GM18517 (cell line): ENCODE measurements around the gene PPL.

Experiments
- ATAC-seq: cut with Tn5 transposase; IDR thresholded peaks from one replicate; pipeline ENCODE4 v1.9.1; 2021; ENCODE audit warnings: mild to moderate bottlenecking, moderate library complexity; ENCODE audit not compliant: unreplicated experiment

PPL gene

GRCh38 chr16:4892361-4893102 lies 44.4 kb downstream of the PPL start:
- no peak for ATAC-seq

GRCh38 chr16:4891886-4892216 lies 45.1 kb downstream of the PPL start:
- no peak for ATAC-seq

- no peak for ATAC-seq
Observed at GRCh38 chr16:4891097-4891885, 45.7 kb downstream of the PPL start.

GRCh38 chr16:4890686-4891085 lies 46.3 kb downstream of the PPL start:
- no peak for ATAC-seq

GRCh38 chr16:4890026-4890425 lies 46.9 kb downstream of the PPL start:
- ATAC-seq = no peak

- ATAC-seq = no peak
Observed at GRCh38 chr16:4888428-4889135, 48.4 kb downstream of the PPL start.

GRCh38 chr16:4886151-4886550 lies 50.8 kb downstream of the PPL start:
- ATAC-seq = no peak

GRCh38 chr16:4884972-4885874 lies 51.7 kb downstream of the PPL start:
- ATAC-seq = no peak

GRCh38 chr16:4884209-4884608 lies 52.7 kb downstream of the PPL start:
- no peak for ATAC-seq

- no peak for ATAC-seq
Observed at GRCh38 chr16:4883501-4883900, 53.4 kb downstream of the PPL start.

- no peak for ATAC-seq
Observed at GRCh38 chr16:4882633-4883285, 54.2 kb downstream of the PPL start.

GRCh38 chr16:4882000-4882632 lies 54.8 kb downstream of the PPL start:
- no peak for ATAC-seq

- ATAC-seq = no peak
Observed at GRCh38 chr16:4880006-4880580, 56.9 kb downstream of the PPL start.

- no peak for ATAC-seq
Observed at GRCh38 chr16:4879049-4879448, 57.9 kb downstream of the PPL start.

- ATAC-seq = no peak
Observed at GRCh38 chr16:4877380-4877685, 59.6 kb downstream of the PPL start.

- ATAC-seq = no peak
Observed at GRCh38 chr16:4876646-4877379, 60.1 kb downstream of the PPL start.

- no peak for ATAC-seq
Observed at GRCh38 chr16:4874666-4875065, 62.3 kb downstream of the PPL start.

- ATAC-seq = no peak
Observed at GRCh38 chr16:4873091-4873490, 63.9 kb downstream of the PPL start.

- no peak for ATAC-seq
Observed at GRCh38 chr16:4871071-4871470, 65.9 kb downstream of the PPL start.
